Endothelial cell of umbilical vein (primary cell): ENCODE data around the gene COA7.

Experiments
- CTCF ChIP-seq, 2 donors: IDR thresholded peaks; 1 replicate in 1 of 2; 2 replicates in 1 of 2; pipeline ENCODE4 v1.5.1; 2011; ENCODE audit warnings: low read length in 2 of 2, mild to moderate bottlenecking in 2 of 2, moderate library complexity in 2 of 2, control low read depth in 1 of 2, inconsistent platforms in 1 of 2, low read depth in 1 of 2; ENCODE audit not compliant: insufficient read depth in 1 of 2; ENCODE audit errors: extremely low read depth in 1 of 2
- EZH2 ChIP-seq: IDR thresholded peaks from 2 replicates; pipeline ENCODE4 v1.6.1; 2012; ENCODE audit warnings: borderline replicate concordance, low read depth, mild to moderate bottlenecking, moderate library complexity, low read length, inconsistent platforms; ENCODE audit not compliant: severe bottlenecking
- GATA2 ChIP-seq: IDR thresholded peaks from 2 replicates; pipeline ENCODE4 v1.7.0; 2011; ENCODE audit warnings: low read depth, mild to moderate bottlenecking, moderate library complexity, mixed read lengths, low read length; ENCODE audit not compliant: insufficient read length, insufficient read depth
- JUN ChIP-seq: IDR thresholded peaks from 2 replicates; pipeline ENCODE4 v1.6.1; 2011; ENCODE audit warnings: borderline replicate concordance, low read depth; ENCODE audit not compliant: insufficient read length, insufficient read depth
- MAX ChIP-seq: IDR thresholded peaks from 2 replicates; pipeline ENCODE4 v1.6.1; 2011; ENCODE audit not compliant: insufficient read depth, insufficient read length
- MYC ChIP-seq: IDR thresholded peaks from one replicate; pipeline ENCODE4 v1.6.1; 2011; ENCODE audit warnings: mild to moderate bottlenecking, low read depth, low read length
- POLR2A ChIP-seq: IDR thresholded peaks from 2 replicates; pipeline ENCODE4 v1.6.1; 2012; ENCODE audit warnings: low read depth, mild to moderate bottlenecking, control low read depth, low read length
- POLR2AphosphoS5 ChIP-seq: IDR thresholded peaks from 2 replicates; pipeline ENCODE4 v1.6.1; 2012; ENCODE audit warnings: low read depth, mild to moderate bottlenecking, control low read depth, low read length, moderate library complexity; ENCODE audit not compliant: insufficient read depth

GRCh38 chr1:52683367-52683940, 14.7 kb downstream of the COA7 start:
- TF ChIP-seq CTCF (IDR thresholded peaks at IDR 0.05; ENCODE audit: extremely low read depth in 1 of 2, insufficient read depth in 1 of 2, low read depth in 1 of 2, low read length in 2 of 2), result no peak
- no peak for TF ChIP-seq EZH2
- TF ChIP-seq POLR2A, result no peak
- no peak for TF ChIP-seq MAX
- no peak for TF ChIP-seq MYC
- TF ChIP-seq POLR2AphosphoS5, result no peak
- TF ChIP-seq GATA2, result no peak
- TF ChIP-seq JUN, result no peak
